Measurements from ENCODE around the gene CBX1. TPM values are rescaled to one million over a fixed set of nuclear protein-coding genes. Genes with fewer than 3 reads are reported as not detected.
A peak's percentile ranks its signal among the peaks of the same experiment; 100 is the strongest.

CBX1 gene
- total RNA-seq, 2 donors from 2014 or later: 18.3 to 22.1 TPM

GRCh38 chr17:48051706-48052486 lies 49.4 kb downstream of the CBX1 start:
- Histone ChIP-seq H3K4me3 (peak overlapping the region; percentile 35 to 82), H3K27ac (peak overlapping the region; percentile 98 to 99), H3K27me3 (no peaks in the 10 kb centered on the region), H3K4me1 (peaks cover 0 to 78% of the 10 kb centered on the region in 2 donors), H3K9me3 (no peaks in the 10 kb centered on the region), H3K36me3 (peaks cover 16% of the 10 kb centered on the region)
- TF ChIP-seq CTCF (IDR thresholded peaks at IDR 0.05): no peak
- DNase-seq (ENCODE audit: low spot score): peak; percentile 86

- H3K4me3 ChIP-seq: peak overlapping the region; percentile 28 to 82
- H3K4me1 ChIP-seq: peaks cover 0 to 78% of the 10 kb centered on the region in 2 donors
- no peaks in the 10 kb centered on the region for H3K9me3 ChIP-seq
- no peak for TF ChIP-seq CTCF (IDR thresholded peaks at IDR 0.05)
- H3K36me3 ChIP-seq: peaks cover 10% of the 10 kb centered on the region
- no peak for DNase-seq (ENCODE audit: low spot score)
- H3K27ac ChIP-seq: peak overlapping the region; percentile 98 to 99
- H3K27me3 ChIP-seq: no peaks in the 10 kb centered on the region
These were observed 50.0 kb downstream of the CBX1 start for GRCh38 chr17:48051283-48051682.

- Histone ChIP-seq H3K27ac (peak overlapping the region; percentile 98 to 99), H3K4me1 (peaks cover 0 to 62% of the 10 kb centered on the region in 2 donors), H3K27me3 (no peaks in the 10 kb centered on the region), H3K9me3 (no peaks in the 10 kb centered on the region), H3K4me3 (peak overlapping the region; percentile 82 to 88), H3K36me3 (peaks cover 4% of the 10 kb centered on the region)
- peak; percentile 92 for DNase-seq (ENCODE audit: low spot score)
- TF ChIP-seq CTCF (IDR thresholded peaks at IDR 0.05): no peak
These were observed 52.7 kb downstream of the CBX1 start for GRCh38 chr17:48048384-48049126.

GRCh38 chr17:48047741-48048383 lies 53.4 kb downstream of the CBX1 start, which contains the start of gene NFE2L1:
Gene NFE2L1, plus strand, starts transcription at chr17:48048359. Its CDS starts 2,760 bp downstream, at chr17:48051119.
- H3K4me3 ChIP-seq: peak within 1 kb of the TSS; percentile 82 to 88
- no peak for TF ChIP-seq CTCF (IDR thresholded peaks at IDR 0.05)
- no peaks in the 10 kb centered on the region for H3K27me3 ChIP-seq
- H3K27ac ChIP-seq: peak within 1 kb of the TSS; percentile 98 to 99
- peaks cover 4% of the 10 kb centered on the region for H3K36me3 ChIP-seq
- peaks cover 0 to 56% of the 10 kb centered on the region in 2 donors for H3K4me1 ChIP-seq
- peak; percentile 100 for DNase-seq (ENCODE audit: low spot score)
- H3K9me3 ChIP-seq: no peaks in the 10 kb centered on the region

- Histone ChIP-seq H3K4me1 (peaks cover 0 to 49% of the 10 kb centered on the region in 2 donors), H3K9me3 (no peaks in the 10 kb centered on the region), H3K27me3 (no peaks in the 10 kb centered on the region), H3K27ac (peak overlapping the region; percentile 98 to 99), H3K36me3 (peaks cover 4% of the 10 kb centered on the region), H3K4me3 (peak overlapping the region; percentile 82 to 88)
- TF ChIP-seq CTCF (IDR thresholded peaks at IDR 0.05): no peak
- no peak for DNase-seq (ENCODE audit: low spot score)
These were observed 54.1 kb downstream of the CBX1 start for GRCh38 chr17:48047113-48047740.

Data from right atrium auricular region (tissue), 2 donors.